ENCODE data around the gene SMCO3.

SMCO3 gene

DNA sequence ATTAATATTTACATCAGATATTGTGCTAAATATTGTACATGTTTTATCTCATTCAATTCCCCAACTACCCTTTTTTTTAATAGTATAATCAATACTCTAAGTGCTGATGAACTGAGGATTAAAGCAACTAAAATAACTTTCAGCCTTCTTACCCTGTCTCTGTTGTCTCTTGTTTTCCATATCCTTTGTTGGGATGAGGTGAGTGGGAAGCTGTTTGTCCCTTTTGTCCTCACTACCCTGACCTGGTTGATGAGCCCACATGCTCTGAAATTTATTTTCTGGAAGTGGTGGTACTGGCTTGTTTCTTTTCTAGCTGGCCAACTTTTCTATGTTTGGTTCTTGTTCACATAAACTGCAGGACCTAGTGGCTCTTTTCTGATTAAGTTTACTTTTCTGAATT is 38.9 kb upstream of the SMCO3 start:
- no peak for TF ChIP-seq CEBPB (IDR thresholded peaks at IDR 0.05)
- TF ChIP-seq RAD21 (IDR thresholded peaks at IDR 0.05; ENCODE audit: low read depth): no peak
- TF ChIP-seq EGR1 (IDR thresholded peaks at IDR 0.05): no peak

DNA sequence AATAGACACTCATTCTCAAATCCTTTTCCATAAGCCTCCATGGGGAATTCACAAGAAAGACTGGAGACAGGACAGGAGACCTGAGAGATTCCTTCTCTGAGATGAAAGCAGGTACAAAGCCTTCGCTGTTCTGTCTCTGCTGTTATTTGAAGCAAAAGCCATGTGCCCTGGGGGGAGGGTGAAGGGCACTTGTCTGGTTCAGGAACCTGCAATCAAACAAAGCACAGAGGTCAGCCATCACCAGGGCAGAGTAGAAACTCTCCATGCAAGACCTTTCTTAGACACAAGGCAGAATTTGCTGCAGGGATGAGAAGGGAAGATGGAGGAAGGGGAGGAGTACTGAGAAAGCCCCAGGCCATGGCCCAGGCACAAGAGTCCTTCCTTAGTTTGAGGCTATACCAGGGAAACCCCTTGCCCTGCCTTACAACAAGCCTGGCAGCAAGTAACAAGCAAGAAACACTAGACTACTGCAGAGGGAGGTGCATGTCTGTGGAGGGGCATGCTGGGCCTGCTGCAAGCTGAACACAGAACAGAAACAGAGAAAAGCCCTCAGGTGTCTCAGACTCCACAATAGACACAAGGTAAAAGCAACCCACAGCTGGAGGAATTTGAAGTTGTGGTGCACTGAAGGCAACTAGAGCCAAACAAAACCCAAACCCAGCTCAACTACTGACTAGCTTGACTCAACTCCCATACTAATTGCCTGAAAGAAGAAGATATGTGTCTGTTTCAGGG is 37.1 kb upstream of the SMCO3 start:
- no peak for TF ChIP-seq CREB1 (IDR thresholded peaks at IDR 0.05; ENCODE audit: low read depth)
- TF ChIP-seq NFIC (IDR thresholded peaks at IDR 0.05): no peak
- TF ChIP-seq, protein P1, sequence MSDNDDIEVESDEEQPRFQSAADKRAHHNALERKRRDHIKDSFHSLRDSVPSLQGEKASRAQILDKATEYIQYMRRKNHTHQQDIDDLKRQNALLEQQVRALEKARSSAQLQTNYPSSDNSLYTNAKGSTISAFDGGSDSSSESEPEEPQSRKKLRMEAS (IDR thresholded peaks at IDR 0.05): no peak
- no peak for TF ChIP-seq TAF1 (IDR thresholded peaks at IDR 0.05; ENCODE audit: low read depth)
- TF ChIP-seq EP300 (IDR thresholded peaks at IDR 0.05; ENCODE audit: borderline replicate concordance): no peak
- no peak for TF ChIP-seq FOXM1 (IDR thresholded peaks at IDR 0.05; ENCODE audit: borderline replicate concordance, low read depth)
- TF ChIP-seq TEAD4 (IDR thresholded peaks at IDR 0.05): no peak
- TF ChIP-seq YY1 (IDR thresholded peaks at IDR 0.05; ENCODE audit: low read depth): no peak
- TF ChIP-seq, protein P2, sequence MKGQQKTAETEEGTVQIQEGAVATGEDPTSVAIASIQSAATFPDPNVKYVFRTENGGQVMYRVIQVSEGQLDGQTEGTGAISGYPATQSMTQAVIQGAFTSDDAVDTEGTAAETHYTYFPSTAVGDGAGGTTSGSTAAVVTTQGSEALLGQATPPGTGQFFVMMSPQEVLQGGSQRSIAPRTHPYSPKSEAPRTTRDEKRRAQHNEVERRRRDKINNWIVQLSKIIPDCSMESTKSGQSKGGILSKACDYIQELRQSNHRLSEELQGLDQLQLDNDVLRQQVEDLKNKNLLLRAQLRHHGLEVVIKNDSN (IDR thresholded peaks at IDR 0.05): no peak
- no peak for TF ChIP-seq ZBTB7A (IDR thresholded peaks at IDR 0.05; ENCODE audit: low read depth)
- TF ChIP-seq EGR1 (IDR thresholded peaks at IDR 0.05): no peak
- TF ChIP-seq CEBPB (IDR thresholded peaks at IDR 0.05): no peak
- TF ChIP-seq, protein P3, sequence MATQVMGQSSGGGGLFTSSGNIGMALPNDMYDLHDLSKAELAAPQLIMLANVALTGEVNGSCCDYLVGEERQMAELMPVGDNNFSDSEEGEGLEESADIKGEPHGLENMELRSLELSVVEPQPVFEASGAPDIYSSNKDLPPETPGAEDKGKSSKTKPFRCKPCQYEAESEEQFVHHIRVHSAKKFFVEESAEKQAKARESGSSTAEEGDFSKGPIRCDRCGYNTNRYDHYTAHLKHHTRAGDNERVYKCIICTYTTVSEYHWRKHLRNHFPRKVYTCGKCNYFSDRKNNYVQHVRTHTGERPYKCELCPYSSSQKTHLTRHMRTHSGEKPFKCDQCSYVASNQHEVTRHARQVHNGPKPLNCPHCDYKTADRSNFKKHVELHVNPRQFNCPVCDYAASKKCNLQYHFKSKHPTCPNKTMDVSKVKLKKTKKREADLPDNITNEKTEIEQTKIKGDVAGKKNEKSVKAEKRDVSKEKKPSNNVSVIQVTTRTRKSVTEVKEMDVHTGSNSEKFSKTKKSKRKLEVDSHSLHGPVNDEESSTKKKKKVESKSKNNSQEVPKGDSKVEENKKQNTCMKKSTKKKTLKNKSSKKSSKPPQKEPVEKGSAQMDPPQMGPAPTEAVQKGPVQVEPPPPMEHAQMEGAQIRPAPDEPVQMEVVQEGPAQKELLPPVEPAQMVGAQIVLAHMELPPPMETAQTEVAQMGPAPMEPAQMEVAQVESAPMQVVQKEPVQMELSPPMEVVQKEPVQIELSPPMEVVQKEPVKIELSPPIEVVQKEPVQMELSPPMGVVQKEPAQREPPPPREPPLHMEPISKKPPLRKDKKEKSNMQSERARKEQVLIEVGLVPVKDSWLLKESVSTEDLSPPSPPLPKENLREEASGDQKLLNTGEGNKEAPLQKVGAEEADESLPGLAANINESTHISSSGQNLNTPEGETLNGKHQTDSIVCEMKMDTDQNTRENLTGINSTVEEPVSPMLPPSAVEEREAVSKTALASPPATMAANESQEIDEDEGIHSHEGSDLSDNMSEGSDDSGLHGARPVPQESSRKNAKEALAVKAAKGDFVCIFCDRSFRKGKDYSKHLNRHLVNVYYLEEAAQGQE (IDR thresholded peaks at IDR 0.05; ENCODE audit: low read depth): no peak
- no peak for TF ChIP-seq RAD21 (IDR thresholded peaks at IDR 0.05; ENCODE audit: low read depth)
- no peak for TF ChIP-seq TCF12 (IDR thresholded peaks at IDR 0.05; ENCODE audit: low read depth)

DNA sequence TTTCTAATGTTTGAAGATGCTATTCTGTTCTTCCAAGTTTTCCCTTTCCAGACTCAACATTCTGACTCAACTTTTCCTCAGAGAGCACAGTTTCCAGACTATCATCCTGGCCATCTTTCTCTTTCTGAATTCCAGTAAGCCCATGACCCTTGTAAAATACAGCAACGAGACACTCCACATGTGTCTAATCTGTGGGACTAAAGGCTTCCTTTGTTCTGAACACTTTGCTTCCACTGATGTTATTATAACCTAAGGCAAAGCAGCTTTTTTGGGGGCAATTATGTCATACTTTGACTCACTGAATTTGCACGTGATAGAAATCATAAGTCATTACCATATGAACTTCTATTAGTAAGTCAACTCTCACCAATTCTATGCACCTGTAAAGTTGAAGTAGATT is 35.7 kb upstream of the SMCO3 start:
- TF ChIP-seq RAD21 (IDR thresholded peaks at IDR 0.05; ENCODE audit: low read depth) (no peak), TAF1 (IDR thresholded peaks at IDR 0.05; ENCODE audit: low read depth) (no peak), YY1 (IDR thresholded peaks at IDR 0.05; ENCODE audit: low read depth) (no peak), TEAD4 (IDR thresholded peaks at IDR 0.05) (no peak), TCF12 (IDR thresholded peaks at IDR 0.05; ENCODE audit: low read depth) (no peak), CREB1 (IDR thresholded peaks at IDR 0.05; ENCODE audit: low read depth) (no peak), NFIC (IDR thresholded peaks at IDR 0.05) (no peak), ZBTB7A (IDR thresholded peaks at IDR 0.05; ENCODE audit: low read depth) (no peak), CEBPB (IDR thresholded peaks at IDR 0.05) (no peak), EGR1 (IDR thresholded peaks at IDR 0.05) (no peak), EP300 (IDR thresholded peaks at IDR 0.05; ENCODE audit: borderline replicate concordance) (no peak), FOXM1 (IDR thresholded peaks at IDR 0.05; ENCODE audit: borderline replicate concordance, low read depth) (no peak)
- TF ChIP-seq, protein P2 (IDR thresholded peaks at IDR 0.05): no peak
- TF ChIP-seq, protein P1 (IDR thresholded peaks at IDR 0.05): no peak
- TF ChIP-seq, protein P3 (IDR thresholded peaks at IDR 0.05; ENCODE audit: low read depth): no peak

DNA sequence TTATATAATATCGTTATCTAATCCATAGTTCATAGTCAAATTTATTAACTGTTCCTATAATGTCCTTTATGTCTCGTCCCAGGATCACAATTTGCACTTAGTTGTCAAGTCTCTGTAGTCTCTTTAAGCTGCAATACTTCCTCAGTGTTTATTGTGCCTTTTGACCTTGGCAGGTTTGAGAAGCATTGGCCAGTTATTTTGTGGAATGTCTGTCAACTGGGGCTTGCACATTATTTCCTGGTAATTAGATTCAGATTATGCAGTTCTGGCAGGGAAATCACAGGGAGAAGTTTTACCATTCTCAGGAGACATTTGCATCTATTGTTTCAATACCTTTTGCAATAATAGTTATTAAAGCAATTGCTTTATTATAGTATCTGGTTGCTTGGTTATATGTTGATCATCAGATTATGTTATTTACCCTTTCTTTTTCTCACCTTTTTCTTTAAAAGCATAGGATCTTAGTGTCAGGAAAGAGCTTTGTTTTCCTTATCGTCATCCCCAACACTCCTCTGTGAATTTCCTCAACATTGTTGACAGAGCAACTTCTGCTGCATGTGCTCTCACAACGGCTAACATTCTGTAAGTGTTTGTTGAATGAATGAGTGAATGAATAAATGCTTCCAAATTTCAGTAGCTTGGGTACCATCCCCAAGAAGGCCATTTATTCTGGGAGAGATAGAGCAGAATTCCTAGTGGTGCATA is 33.0 kb upstream of the SMCO3 start:
- no peak for TF ChIP-seq TAF1 (IDR thresholded peaks at IDR 0.05; ENCODE audit: low read depth)
- TF ChIP-seq FOXM1 (IDR thresholded peaks at IDR 0.05; ENCODE audit: borderline replicate concordance, low read depth): no peak
- no peak for TF ChIP-seq CREB1 (IDR thresholded peaks at IDR 0.05; ENCODE audit: low read depth)
- no peak for TF ChIP-seq TEAD4 (IDR thresholded peaks at IDR 0.05)
- TF ChIP-seq EGR1 (IDR thresholded peaks at IDR 0.05): no peak
- no peak for TF ChIP-seq YY1 (IDR thresholded peaks at IDR 0.05; ENCODE audit: low read depth)
- TF ChIP-seq TCF12 (IDR thresholded peaks at IDR 0.05; ENCODE audit: low read depth): no peak
- TF ChIP-seq EP300 (IDR thresholded peaks at IDR 0.05; ENCODE audit: borderline replicate concordance): no peak
- TF ChIP-seq ZBTB7A (IDR thresholded peaks at IDR 0.05; ENCODE audit: low read depth): no peak
- no peak for TF ChIP-seq RAD21 (IDR thresholded peaks at IDR 0.05; ENCODE audit: low read depth)
- TF ChIP-seq NFIC (IDR thresholded peaks at IDR 0.05): no peak
- TF ChIP-seq, protein P2 (IDR thresholded peaks at IDR 0.05): no peak

All from Ishikawa (cell line).